GM23248 (cell line): ENCODE data around the gene DGKH.

Source experiments
- EZH2 ChIP-seq: fragments of 200-600 bp; sonication (generic); IDR thresholded peaks from 2 replicates; pipeline ENCODE4 v1.6.1; 2018; ENCODE audit warnings: antibody characterized with exemption, mild to moderate bottlenecking; ENCODE audit not compliant: insufficient read depth, poor library complexity, severe bottlenecking
- EZH2phosphoT487 ChIP-seq: fragments of 200-600 bp; sonication (generic); IDR thresholded peaks from 2 replicates; pipeline ENCODE4 v1.6.1; 2018; ENCODE audit warnings: antibody characterized with exemption, moderate library complexity, mild to moderate bottlenecking, low read depth; ENCODE audit not compliant: insufficient read depth

DNA sequence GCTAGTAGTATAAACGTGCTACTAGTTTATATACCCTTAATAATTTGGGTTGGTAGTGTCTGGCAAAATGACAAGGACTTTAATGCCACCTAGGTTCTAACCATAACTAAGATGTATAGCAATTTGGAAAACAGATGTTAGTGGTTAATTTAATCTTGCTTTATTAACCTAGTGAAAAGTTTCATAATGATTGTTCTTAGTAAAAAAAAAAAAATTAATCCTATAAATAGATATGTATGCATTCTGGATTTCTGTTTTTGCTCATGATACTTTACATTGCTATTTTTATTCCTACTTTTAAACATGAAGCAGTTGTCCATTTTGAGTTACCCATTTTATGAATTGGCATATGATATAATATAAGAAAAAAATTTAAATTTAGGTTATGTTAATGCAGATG, 36.3 kb downstream of the DGKH start:
- TF ChIP-seq EZH2 (no peak), EZH2phosphoT487 (no peak)
